NCI-H2029 (cell line): Measurements from ENCODE around the gene HDAC4.

Experiments used
- DNase-seq: peaks from one replicate; lab custom pipeline; 2025; lab: John Stamatoyannopoulos, UW

Gene HDAC4

GRCh38 chr2:239368906-239369552 is 31.8 kb downstream of the HDAC4 start:
- no peak for DNase-seq

GRCh38 chr2:239368321-239368720 is 32.5 kb downstream of the HDAC4 start:
- DNase-seq: no peak

GRCh38 chr2:239366740-239367139 is 34.1 kb downstream of the HDAC4 start:
- no peak for DNase-seq

- DNase-seq: no peak
Observed at GRCh38 chr2:239365782-239366435, 34.9 kb downstream of the HDAC4 start.

- no peak for DNase-seq
Observed at GRCh38 chr2:239365071-239365781, 35.6 kb downstream of the HDAC4 start.

- DNase-seq: no peak
Observed at GRCh38 chr2:239363946-239364637, 36.7 kb downstream of the HDAC4 start.

GRCh38 chr2:239362507-239362906 is 38.3 kb downstream of the HDAC4 start:
- DNase-seq: no peak

- DNase-seq: no peak
Observed at GRCh38 chr2:239361311-239361642, 39.5 kb downstream of the HDAC4 start.

GRCh38 chr2:239360421-239361310 is 40.2 kb downstream of the HDAC4 start:
- no peak for DNase-seq

- no peak for DNase-seq
Observed at GRCh38 chr2:239360008-239360407, 40.8 kb downstream of the HDAC4 start.

GRCh38 chr2:239359196-239359912 is 41.5 kb downstream of the HDAC4 start:
- DNase-seq: no peak

GRCh38 chr2:239358062-239358754 is 42.6 kb downstream of the HDAC4 start:
- DNase-seq: peak; percentile 40

GRCh38 chr2:239355724-239356123 is 45.1 kb downstream of the HDAC4 start:
- DNase-seq: no peak

- no peak for DNase-seq
Observed at GRCh38 chr2:239355139-239355538, 45.7 kb downstream of the HDAC4 start.

GRCh38 chr2:239354791-239355136 is 46.1 kb downstream of the HDAC4 start:
- no peak for DNase-seq

GRCh38 chr2:239354132-239354790 is 46.6 kb downstream of the HDAC4 start:
- no peak for DNase-seq

GRCh38 chr2:239353692-239354091 is 47.1 kb downstream of the HDAC4 start:
- DNase-seq: no peak

- DNase-seq: no peak
Observed at GRCh38 chr2:239351687-239352086, 49.1 kb downstream of the HDAC4 start.

GRCh38 chr2:239349453-239350135 is 51.2 kb downstream of the HDAC4 start:
- DNase-seq: no peak
